ENCODE measurements around the gene ZNF440.
A peak's percentile ranks its signal among the peaks of the same experiment; 100 is the strongest.
"Not testable (repeated sequence)": the region's sequence is repeated elsewhere in the genome, so short reads cannot be mapped to it uniquely, and the experiment has no call there.

The ZNF440 gene

DNA sequence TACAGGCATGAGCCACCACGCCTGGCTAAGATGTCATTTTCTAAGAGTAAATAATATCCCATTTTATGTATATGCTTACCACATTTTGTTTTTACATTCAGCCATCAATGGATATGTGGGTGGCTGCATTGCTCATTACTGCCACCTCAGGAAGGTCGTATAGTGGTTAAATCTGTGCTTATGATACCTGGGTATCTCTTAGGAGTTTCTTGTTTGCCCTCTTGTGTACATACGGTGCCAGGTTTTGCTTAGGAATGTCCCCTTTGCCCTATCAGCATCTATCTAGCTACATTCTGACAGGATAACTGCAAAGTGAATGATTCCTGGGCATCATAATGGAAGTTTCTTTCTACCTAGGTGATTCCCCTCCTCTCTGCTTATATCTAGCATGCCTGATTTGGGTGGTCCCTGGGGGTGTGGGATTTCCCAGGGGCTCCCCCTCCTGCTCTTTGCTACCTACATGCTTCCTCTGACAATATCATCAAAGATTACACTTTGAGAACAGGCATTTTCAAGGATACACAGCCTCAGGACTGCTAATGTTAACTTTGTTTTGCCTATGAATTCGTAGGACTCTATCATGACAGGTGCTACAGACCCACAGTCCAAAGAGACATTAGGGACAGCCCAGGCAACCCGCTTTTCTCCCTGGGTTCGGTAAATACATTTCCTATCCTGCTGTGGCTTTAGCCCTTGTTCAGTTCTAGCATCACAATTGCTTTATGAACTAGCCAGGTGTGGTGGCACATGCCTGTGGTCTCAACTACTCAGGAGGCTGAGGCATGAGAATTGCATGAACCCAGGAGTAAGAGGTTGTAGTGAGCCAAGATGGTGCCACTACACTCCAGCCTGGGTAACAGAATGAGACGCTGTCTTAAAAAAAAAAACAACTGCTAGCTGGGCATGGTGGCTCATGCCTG is 15.1 kb downstream of the ZNF440 start:
- ATAC-seq, result not testable (repeated sequence)

DNA sequence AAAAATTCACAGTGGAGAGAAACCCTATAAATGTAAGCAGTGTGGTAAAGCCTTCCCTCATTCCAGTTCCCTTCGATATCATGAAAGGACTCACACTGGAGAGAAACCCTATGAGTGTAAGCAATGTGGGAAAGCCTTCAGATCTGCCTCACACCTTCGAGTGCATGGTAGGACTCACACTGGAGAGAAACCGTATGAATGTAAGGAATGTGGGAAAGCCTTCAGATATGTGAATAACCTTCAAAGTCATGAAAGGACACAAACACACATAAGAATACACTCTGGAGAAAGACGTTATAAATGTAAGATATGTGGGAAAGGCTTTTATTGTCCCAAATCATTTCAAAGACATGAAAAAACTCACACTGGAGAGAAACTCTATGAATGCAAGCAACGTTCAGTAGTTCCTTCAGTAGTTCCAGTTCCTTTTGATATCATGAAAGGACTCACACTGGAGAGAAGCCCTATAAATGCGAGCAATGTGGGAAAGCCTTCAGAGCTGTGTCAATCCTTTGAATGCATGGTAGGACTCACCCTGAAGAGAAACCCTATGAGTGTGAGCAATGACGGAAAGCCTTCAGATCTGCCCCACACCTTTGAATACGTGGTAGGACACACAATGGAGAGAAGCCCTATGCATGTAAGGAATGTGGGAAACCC is 18.3 kb downstream of the ZNF440 start:
- ATAC-seq, result no peak

DNA sequence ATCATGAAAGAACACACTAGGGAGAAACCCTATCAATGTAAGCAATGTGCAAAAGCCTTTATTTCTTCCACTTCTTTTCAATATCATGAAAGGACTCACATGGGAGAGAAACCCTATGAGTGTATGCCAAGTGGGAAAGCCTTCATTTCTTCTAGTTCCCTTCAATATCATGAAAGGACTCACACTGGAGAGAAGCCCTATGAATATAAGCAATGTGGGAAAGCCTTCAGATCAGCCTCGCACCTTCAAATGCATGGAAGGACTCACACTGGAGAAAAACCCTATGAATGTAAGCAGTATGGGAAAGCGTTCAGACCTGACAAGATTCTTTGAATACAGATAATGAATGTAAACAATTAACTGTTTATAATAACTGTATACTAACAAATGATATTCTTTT is 19.5 kb downstream of the ZNF440 start:
- no peak for ATAC-seq

DNA sequence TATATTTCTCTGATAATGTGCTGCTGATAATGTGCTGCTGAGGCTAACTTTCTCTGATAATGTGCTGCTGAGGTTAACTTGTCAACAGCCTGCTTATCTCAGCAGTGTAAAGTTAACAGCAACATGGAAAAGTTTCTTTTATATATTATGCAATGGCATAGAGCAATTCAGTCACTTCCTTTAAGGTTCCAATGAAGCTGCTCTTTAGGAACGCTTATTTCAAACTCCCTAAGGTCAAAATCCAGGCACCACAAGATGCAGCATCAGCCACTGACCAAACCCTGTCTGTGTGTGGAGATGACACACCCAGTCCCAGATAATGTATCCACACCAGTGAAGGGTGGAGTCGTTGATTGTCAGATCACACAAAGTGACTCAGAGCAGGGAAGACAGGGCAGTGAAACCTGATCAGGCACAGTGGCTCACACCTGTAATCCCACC is 21.6 kb downstream of the ZNF440 start:
- not testable (repeated sequence) for ATAC-seq

DNA sequence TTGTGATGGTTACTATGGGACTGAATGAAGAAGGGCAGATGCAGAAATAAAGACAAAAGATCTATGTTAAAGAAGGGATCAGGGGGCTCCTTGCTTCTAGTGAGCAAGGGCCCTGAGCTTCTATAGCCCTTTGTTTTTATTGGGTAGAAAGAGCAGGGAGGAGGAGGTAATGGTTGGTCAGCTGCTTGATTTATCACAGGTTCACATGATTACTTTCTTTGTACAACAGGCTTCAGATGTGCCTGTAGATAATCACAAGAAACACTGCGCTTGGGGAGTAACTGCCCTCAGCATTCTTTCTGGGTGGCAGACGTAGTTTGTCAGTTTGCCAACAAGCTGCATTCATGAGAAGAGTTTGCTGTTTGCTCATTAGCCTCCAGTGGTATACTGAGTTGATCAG is 29.6 kb downstream of the ZNF440 start:
- ATAC-seq, result no peak

DNA sequence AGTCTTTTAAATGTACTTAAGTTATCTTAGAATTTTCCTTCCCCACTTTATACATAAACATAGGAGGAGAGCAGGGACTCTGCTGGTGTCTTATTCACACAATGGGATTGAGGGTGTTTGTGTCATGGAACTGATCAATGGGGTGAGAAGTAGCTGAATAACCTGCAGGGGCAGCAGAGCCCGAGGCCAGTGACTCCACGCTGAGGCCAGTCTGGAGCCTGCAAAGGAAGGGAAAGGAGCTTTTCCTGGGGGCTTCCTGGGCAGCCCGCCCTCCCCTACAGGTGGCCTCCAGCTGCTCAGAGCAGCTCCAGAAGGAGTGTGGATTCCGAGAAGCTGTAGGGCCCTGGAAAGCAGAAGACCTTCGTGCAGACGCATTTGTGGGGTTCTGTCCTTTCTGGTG is 33.5 kb downstream of the ZNF440 start:
- ATAC-seq, result not testable (repeated sequence)

DNA sequence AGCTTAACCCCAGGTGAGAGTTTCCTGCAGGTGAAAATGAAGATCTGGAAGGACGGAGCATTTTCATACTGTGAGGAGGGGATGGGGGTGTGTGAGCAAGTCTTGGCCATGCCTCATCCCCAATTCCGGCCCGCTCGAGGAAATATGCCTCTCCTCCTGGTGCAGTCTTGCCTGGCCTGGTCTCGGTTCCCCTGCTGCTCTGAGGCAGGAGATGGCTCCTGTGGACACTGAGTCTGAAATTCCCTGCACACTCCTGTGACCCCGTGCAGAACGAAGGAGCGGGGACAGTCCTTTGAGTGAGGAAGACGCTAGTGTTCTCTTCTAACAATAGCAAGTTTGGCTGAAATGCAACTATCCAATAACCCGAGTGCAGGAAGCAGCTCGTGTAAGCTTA is 34.1 kb downstream of the ZNF440 start:
- ATAC-seq, result no peak

DNA sequence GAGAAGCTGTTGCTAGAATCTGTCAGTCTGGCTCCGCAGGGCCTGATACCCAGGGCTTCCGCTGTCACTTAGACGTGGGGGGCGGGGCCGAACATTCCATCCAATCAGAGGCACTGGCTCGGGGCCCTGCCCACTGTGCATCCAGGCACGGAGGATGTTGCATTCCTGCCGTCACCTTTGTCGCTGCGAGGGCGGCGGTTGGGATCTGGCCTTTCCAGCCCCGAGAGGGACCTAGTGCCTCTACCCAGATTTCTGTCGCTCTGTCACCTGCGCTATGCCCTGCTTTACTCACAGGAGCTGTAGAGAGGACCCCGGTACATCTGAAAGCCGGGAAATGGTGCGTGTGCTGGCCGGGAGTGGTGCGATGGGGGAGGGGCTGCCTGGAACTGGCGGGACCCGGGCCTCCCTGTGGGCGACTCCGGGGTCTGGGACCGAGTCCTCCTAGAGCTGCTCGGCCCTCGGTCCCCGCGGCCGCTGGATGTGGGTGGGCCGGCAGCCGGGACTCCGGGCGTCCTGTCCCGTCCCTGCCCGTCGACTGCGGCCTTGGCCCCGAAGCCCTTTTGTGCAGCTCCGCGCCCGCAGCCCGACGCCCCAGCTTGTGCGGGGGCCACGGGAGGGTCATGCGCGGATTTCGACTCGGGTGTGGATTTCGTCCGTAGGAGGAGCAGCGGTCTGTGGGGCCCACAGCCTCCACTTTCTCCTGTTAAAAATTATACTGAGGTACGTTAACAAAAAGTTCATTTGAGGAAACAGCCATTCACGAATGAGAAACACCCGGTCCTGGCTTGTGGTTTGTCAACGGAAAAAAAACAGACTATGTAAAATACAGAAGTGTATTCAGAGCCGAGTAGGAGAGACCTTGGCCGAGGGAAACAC is 34.8 kb downstream of the ZNF440 start, which contains the start of gene ZNF439:
TSS of gene ZNF439 (plus strand) at position 133 of the 876 bp plus-strand sequence. CDS start at position 275, 142 bp downstream.
- ATAC-seq, result peak; percentile 100

DNA sequence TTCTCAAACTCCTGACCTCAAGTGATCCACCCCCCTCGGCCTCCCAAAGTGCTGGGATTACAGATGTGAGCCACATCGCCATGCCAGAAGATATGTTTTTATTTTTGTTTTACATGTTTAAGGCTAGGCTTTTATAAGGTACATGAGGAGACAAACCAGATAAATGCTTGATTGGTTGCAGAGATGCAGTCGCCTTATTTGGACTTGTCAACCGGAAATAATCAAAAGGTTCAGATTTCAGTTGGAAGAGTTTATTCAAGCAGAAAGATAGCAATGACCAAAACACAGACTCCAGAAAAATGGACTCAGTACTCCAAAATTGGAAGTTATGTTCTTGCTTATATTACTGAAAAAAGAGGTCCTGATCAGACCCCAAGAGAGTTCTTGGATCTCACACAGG is 36.2 kb downstream of the ZNF440 start:
- ATAC-seq, result not testable (repeated sequence)

DNA sequence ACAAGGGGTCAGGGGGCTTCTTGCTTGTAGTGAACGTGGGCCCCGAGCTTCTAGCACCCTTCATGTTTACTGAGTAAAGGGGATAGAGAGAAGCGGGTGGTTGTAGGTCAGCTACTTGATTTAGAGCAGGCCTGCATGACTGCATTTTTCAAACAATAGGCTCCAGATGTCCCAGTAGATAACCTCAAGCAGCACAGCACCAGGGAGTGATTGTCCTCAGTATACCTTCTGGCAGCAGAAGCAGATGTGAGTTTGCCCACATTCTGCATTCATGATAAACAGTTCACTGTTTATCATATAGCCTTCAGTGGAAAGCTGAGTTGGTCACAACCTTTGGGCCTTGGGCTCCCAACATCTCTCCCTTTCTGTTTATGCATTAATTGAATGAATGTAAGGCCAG is 39.3 kb downstream of the ZNF440 start:
- no peak for ATAC-seq

DNA sequence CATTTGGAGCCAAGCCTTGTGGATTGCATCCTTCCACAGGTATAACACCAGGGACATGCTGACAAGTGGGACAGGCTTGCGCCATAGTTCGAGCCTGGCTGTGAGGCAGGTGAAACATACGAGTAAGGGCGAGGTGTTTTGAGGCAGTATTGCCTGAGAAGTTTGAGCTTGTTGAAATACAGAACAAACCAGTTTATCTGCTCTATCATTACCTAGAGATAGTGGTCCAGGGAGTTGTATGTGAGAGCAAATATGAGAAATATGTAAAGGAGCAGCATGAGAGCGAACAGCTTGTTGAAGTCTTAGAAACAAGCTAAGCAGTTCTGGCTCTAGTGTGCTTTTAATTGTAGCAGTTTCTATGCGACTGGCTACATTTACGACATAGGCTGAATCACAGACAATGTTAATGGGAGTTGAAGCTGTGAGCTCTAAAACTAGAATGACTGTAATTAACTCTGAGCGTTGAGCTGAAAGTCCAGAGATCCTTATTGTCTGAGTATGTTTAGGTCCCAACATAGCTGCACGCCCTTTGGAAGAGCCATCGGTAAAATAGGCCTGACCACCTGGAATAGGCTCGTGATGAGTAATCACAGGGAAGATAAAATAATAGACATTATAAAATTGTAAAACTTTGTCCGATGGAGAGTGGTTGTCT is 42.6 kb downstream of the ZNF440 start:
- ATAC-seq, result no peak

DNA sequence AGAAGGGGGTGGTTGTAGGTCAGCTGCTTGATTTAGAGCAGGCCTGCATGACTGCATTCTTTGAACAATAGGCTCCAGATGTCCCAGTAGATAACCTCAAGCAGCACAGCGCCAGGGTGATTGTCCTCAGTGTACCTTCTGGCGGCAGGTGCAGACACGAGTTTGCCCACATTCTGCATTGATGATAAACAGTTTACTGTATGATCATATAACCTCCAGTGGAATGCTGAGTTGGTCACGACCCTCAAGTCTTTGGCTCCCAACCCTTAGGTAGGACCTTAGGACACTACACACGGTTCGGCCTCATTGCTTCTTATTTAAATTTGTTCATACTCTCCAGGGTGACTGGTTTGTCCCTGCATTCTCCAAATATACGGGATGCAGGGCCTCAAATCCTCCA is 46.6 kb downstream of the ZNF440 start:
- no peak for ATAC-seq

DNA sequence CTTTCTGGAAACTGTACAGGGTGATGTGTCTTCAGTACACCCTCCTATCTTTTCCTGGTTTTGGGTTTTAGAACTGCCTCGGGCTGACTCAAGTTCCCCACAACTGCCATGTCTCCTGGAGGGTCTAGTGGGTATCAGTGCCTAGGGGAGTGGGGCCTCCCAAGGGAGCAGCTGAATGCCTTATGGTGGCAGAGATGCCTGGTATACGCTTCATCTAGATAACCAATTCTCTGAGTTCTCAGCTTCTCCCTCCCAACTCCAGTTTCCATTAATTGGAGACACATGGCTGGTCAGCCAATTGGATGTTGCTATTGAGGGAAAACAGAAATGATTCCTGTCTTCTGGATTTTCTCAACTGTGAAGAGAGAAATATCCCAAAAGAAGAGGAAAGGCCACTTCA is 47.2 kb downstream of the ZNF440 start:
- ATAC-seq, result no peak

DNA sequence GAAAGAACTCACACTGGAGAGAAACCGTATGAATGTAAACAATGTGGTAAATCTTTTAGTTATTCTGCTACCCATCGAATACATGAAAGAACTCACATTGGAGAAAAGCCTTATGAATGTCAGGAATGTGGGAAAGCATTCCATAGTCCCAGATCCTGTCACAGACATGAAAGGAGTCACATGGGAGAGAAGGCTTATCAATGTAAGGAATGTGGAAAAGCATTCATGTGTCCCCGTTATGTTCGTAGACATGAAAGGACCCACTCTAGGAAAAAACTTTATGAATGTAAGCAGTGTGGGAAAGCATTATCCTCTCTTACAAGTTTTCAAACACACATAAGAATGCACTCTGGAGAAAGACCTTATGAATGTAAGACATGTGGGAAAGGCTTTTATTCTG is 53.7 kb downstream of the ZNF440 start:
- not testable (repeated sequence) for ATAC-seq

DNA sequence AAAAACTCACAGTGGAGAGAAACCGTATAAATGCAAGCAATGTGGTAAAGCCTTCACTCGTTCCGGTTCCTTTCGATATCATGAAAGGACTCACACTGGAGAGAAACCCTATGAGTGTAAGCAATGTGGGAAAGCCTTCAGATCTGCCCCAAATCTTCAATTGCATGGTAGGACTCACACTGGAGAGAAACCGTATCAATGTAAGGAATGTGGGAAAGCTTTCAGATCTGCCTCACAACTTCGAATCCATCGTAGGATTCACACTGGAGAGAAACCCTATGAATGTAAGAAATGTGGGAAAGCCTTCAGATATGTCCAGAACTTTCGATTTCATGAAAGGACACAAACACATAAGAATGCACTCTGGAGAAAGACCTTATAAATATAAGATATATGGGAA is 54.1 kb downstream of the ZNF440 start:
- no peak for ATAC-seq

DNA sequence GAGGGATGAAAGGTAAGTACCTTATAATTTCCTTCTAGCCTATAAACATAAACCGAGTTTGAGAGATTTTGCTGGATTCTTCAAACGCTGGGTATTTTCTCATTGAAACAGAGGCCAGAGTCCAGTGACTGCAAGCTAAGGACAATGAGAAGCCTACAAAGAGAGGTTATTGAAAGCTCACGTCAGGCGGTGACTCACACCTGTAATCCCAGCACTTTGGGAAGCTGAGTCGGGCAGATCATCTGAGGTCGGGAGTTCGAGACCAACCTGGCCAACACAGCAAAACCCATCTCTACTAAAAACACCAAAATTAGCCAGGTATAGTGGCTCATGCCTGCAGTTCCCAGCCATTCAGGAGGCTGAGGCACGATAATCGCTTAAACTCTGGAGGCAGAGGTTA is 58.6 kb downstream of the ZNF440 start:
- ATAC-seq, result no peak

DNA sequence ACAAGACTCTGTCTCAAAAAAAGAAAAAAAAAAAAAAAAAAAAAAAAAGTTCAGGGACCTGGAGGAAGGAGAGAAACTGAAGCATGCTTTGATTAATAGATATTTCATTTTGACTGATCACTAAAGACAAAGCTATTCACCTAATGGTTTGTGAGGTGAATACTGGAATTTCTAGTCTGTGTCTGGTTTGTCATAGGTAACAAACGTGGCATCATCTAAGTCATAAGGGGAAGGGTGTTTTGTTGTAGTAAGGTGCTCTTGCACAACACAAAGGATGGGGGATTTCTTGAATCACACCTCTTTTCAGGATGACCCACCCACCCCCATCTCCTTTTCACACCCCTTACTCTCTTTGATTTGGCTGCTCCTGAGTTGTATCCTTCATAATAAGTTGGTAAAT is 59.7 kb downstream of the ZNF440 start:
- ATAC-seq, result no peak

DNA sequence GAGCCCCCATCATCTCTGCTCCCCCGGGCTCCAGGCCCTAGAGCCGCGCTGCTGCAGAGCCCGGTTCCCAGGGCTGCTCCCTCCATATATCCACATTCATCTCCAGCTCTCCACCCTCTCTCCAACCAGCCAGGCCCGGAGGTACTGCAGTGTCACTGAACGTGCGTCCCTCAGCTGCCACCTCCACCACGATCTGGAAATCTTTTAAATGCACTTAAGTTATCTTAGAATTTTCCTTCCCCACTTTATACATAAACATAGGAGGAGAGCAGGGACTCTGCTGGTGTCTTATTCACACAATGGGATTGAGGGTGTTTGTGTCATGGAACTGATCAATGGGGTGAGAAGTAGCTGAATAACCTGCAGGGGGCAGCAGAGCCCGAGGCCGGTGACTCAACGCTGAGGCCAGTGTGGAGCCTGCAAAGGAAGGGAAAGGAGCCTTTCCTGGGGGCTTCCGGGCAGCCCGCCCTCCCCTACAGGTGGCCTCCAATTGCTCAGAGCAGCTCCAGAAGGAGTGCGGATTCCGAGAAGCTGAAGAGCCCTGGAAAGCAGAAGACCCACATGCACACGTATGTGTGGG is 65.7 kb downstream of the ZNF440 start:
- ATAC-seq, result peak; percentile 41 to 44

DNA sequence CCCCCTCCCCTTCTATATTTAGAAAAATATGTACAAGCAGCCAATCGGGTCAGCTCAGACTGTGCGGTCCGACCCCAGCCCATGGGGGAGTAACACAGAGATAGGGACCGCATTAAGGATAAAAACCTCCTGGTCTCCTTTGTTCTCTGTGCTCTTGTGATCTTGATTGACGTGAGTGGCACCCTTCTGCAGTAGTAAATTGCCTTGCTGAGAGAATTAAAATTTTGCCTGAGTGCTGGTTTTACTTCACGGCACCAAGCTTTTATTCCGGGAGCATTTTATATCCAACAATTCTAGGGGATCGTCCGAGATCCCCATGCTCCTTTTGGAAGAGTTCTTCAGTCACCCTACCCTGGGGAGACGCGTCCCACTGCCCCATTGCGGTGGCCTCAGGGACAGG is 66.5 kb downstream of the ZNF440 start:
- no peak for ATAC-seq

DNA sequence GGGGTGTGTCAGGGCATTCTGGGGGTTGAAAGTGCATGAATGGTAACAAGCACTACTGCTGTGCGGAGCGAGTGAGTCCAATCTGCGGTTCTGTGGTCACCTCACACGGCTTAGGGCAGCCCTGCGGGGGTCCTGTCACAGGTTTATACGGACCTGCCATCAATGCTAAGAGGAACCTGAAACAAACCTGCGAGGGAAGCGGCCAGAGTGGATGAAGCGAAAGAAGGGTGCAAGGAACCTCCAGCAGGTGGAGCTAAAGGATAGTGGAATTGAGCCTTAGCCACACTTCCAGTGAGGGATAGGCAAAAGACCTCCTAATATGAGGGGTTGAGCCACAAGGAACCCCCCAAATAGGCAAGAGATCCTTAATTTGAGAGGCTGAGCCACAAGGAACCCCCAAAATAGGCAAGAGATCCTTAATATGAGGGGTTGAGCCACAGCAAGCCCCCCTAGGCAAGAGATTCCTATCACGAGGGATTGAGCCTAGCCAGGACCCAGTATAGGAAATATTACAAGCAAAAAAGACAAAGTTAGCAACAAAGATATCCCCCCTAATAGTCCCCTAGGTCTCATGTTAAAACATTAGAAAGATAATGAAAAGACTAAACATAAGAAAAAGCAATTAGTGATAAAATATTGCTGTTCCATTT is 67.2 kb downstream of the ZNF440 start:
- peak in 1 of 2 donors; percentile 49 for ATAC-seq

DNA sequence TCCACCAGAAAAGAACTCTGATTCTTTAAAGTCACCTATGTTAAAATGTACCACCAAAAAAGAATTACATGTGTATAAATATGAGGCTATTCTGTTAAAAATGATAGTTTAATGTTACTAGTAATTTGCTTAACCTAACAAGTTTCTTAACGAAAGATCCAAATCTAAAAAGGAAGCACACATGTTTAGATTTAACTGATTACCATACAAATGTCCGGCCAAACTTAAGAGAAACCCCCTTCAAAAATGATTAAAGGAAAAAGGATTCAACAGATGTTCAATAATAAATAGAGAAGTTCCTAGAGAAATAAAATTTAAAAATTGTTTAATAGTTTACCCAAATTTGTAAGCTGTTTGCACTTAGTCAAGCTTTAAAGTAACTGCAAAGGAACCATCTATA is 68.5 kb downstream of the ZNF440 start:
- no peak for ATAC-seq

Data from activated CD4-positive, CD25-positive, alpha-beta regulatory T cell treated with anti-CD3 and anti-CD28 coated beads, Interleukin-2, amount 50 U/mL, for 24 hours (primary cell).